Measurements from ENCODE around the gene SETD4. TPM values are rescaled to one million over a fixed set of nuclear protein-coding genes. Genes with fewer than 3 reads are reported as not detected.
"Not testable (repeated sequence)": the region's sequence is repeated elsewhere in the genome, so short reads cannot be mapped to it uniquely, and the experiment has no call there.

SETD4 gene
- total RNA-seq, 1 experiment from 2014 or later: 22.7 TPM

DNA sequence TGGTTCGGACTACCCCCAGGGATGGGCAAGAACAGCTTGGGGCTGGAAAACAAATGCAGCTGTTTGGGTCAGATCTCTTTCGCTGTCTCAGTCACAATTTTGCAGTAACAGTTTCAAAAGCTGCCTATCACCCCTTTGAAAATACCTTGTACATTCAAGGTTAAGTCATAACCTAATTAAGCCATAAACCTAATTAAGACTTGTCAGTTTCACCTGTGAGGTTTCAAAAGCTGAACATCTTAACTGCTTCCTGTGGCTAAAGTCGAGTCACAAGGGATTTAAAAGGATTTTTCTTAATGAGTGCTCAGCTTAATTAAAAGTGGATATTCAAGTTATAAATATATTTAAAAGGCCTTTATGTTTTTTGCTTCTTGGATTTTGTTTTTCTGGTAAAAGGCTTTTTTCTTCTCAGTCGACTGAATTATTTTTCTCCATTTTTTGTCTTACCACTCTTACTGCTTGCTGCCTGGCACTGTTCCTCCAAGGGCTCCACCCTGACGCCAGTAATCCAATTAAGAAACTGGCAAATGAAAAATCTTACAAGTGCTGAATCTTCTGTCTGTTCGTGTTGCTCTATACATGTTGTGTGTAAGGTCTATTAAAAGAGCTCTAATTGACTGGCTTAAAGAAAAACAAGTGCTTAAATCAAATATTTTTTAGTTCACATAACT is 40.8 kb upstream of the SETD4 start:
- DNase-seq (ENCODE audit: low read depth, low spot score) (no peak), ATAC-seq (no peak)
- Histone ChIP-seq H4K20me1 (ENCODE audit: insufficient read depth) (no peaks in the 10 kb centered on the region), H3K27me3 (ENCODE audit: insufficient read depth, low read length) (no peaks in the 10 kb centered on the region), H3K27ac (ENCODE audit: low read depth, low read length) (no peak overlapping the region), H2AFZ (ENCODE audit: low read depth, low read length, poor library complexity, severe bottlenecking) (no peak overlapping the region), H3K4me3 (replicated peaks in 1 of 2; ENCODE audit: low read depth in 1 of 2, low read length in 2 of 2) (no peak overlapping the region), H3K36me3 (ENCODE audit: control insufficient read depth in 1 of 2, insufficient read depth in 2 of 2, low read length in 2 of 2) (no peaks in the 10 kb centered on the region), H3K9me3 (ENCODE audit: control insufficient read depth in 1 of 2, insufficient read depth in 1 of 2, low read depth in 1 of 2, low read length in 2 of 2) (no peaks in the 10 kb centered on the region), H3K4me1 (ENCODE audit: control insufficient read depth in 1 of 2, insufficient read depth in 2 of 2, low read length in 2 of 2) (peaks cover 0 to 13% of the 10 kb centered on the region in 2 experiments; a peak in 2 of 4 replicates), H3K9me2 (ENCODE audit: insufficient read depth) (no peaks in the 10 kb centered on the region), H3K9ac (ENCODE audit: low read length) (no peak overlapping the region), H3K4me2 (ENCODE audit: low read length) (no peak overlapping the region), H3K79me2 (ENCODE audit: insufficient read depth, low read length) (no peaks in the 10 kb centered on the region)
- CTCF ChIA-PET: interaction anchor here (1.2 to 3.4 kb wide), 2 partner anchors 12 to 25 kb away, joined by 3 to 14 read pairs; no protein-coding TSS in a partner anchor
- no peak for TF ChIP-seq CEBPB (IDR thresholded peaks at IDR 0.05; ENCODE audit: low read depth)
- intact Hi-C loops (cut with micrococcal nuclease): no loop called here
- RAD21 ChIA-PET (ENCODE audit: low non-redundant PET in 1 of 2, low total read pairs in 2 of 2, uncharacterized antibody in 2 of 2, unreplicated experiment in 2 of 2): no interaction called here
- no TSS peak for BruUV-seq (replicated peaks)
- POLR2A ChIA-PET: no interaction called here

DNA sequence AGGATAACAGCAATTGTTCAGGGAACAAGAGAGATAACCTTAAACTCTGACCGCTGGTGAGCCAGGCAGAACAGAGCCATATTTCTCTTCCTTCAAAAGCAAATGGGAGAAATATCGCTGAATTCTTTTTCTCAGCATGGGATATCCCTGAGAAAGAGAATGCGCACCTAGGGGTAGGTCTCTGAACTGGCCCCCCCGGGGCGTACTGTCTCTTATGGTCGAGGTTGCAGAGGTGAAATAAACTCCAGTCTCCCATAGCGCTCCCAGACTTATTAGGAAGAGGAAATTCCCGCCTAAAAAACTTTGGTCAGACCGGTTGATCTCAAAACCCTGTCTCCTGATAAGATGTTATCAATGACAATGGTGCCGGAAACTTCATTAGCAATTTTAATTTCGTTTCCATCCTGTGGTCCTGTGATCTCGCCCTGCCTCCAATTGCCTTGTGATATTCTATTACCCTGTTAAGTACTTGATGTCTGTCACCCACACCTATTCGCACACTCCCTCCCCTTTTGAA is 39.4 kb upstream of the SETD4 start:
- DNase-seq (ENCODE audit: low read depth, low spot score); H4K20me1 ChIP-seq (ENCODE audit: insufficient read depth); ATAC-seq; H3K4me2 ChIP-seq (ENCODE audit: low read length); intact Hi-C loops (cut with micrococcal nuclease); H3K79me2 ChIP-seq (ENCODE audit: insufficient read depth, low read length); H3K9me2 ChIP-seq (ENCODE audit: insufficient read depth); H3K9me3 ChIP-seq (ENCODE audit: control insufficient read depth in 1 of 2, insufficient read depth in 1 of 2, low read depth in 1 of 2, low read length in 2 of 2); H3K9ac ChIP-seq (ENCODE audit: low read length); H3K36me3 ChIP-seq (ENCODE audit: control insufficient read depth in 1 of 2, insufficient read depth in 2 of 2, low read length in 2 of 2); RAD21 ChIA-PET (ENCODE audit: low non-redundant PET in 1 of 2, low total read pairs in 2 of 2, uncharacterized antibody in 2 of 2, unreplicated experiment in 2 of 2); H2AFZ ChIP-seq (ENCODE audit: low read depth, low read length, poor library complexity, severe bottlenecking); H3K4me3 ChIP-seq (replicated peaks in 1 of 2; ENCODE audit: low read depth in 1 of 2, low read length in 2 of 2); CTCF ChIA-PET; H3K27ac ChIP-seq (ENCODE audit: low read depth, low read length); H3K27me3 ChIP-seq (ENCODE audit: insufficient read depth, low read length); BruUV-seq (replicated peaks); POLR2A ChIA-PET: not testable (repeated sequence)
- peaks cover 0 to 13% of the 10 kb centered on the region in 2 experiments; a peak in 2 of 4 replicates for H3K4me1 ChIP-seq (ENCODE audit: control insufficient read depth in 1 of 2, insufficient read depth in 2 of 2, low read length in 2 of 2)

DNA sequence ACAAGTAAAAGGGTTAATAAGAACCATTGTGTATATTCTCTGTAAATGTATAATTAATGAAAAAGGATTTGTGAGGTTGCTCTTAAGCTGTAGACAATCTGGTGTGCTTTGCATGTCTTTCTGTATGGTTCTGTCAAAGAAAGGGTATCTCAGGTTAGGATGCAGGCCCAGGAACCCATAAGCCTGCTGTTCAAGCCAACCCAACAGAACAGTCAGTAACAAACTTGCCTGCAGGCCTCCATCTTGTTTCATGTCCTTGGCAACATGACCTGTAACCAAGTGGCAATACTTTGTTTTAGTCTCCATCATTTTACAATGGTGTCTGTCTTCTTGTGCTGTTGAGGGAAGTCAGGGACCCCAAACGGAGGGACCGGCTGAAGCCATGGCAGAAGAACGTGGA is 38.7 kb upstream of the SETD4 start:
- ATAC-seq (no peak), DNase-seq (ENCODE audit: low read depth, low spot score) (no peak)
- no peaks in the 10 kb centered on the region for H3K36me3 ChIP-seq (ENCODE audit: control insufficient read depth in 1 of 2, insufficient read depth in 2 of 2, low read length in 2 of 2)
- no peaks in the 10 kb centered on the region for H3K27me3 ChIP-seq (ENCODE audit: insufficient read depth, low read length)
- H3K4me1 ChIP-seq (ENCODE audit: control insufficient read depth in 1 of 2, insufficient read depth in 2 of 2, low read length in 2 of 2): peaks cover 0 to 7% of the 10 kb centered on the region in 2 experiments; a peak in 2 of 4 replicates
- CTCF ChIA-PET: no interaction called here
- no peak overlapping the region for H3K27ac ChIP-seq (ENCODE audit: low read depth, low read length)
- RAD21 ChIA-PET (ENCODE audit: low non-redundant PET in 1 of 2, low total read pairs in 2 of 2, uncharacterized antibody in 2 of 2, unreplicated experiment in 2 of 2): no interaction called here
- peaks cover 2 to 3% of the 10 kb centered on the region in 2 experiments; a peak in 2 of 4 replicates for H3K9me3 ChIP-seq (ENCODE audit: control insufficient read depth in 1 of 2, insufficient read depth in 1 of 2, low read depth in 1 of 2, low read length in 2 of 2)
- intact Hi-C loops (cut with micrococcal nuclease): no loop called here
- POLR2A ChIA-PET: no interaction called here
- H3K9ac ChIP-seq (ENCODE audit: low read length): no peak overlapping the region
- BruUV-seq (replicated peaks): no TSS peak
- no peaks in the 10 kb centered on the region for H3K79me2 ChIP-seq (ENCODE audit: insufficient read depth, low read length)
- H4K20me1 ChIP-seq (ENCODE audit: insufficient read depth): no peaks in the 10 kb centered on the region
- no peaks in the 10 kb centered on the region for H3K9me2 ChIP-seq (ENCODE audit: insufficient read depth)
- H2AFZ ChIP-seq (ENCODE audit: low read depth, low read length, poor library complexity, severe bottlenecking): no peak overlapping the region
- H3K4me3 ChIP-seq (replicated peaks in 1 of 2; ENCODE audit: low read depth in 1 of 2, low read length in 2 of 2): no peak overlapping the region
- TF ChIP-seq SRF (IDR thresholded peaks at IDR 0.05; ENCODE audit: low read depth) (no peak), POLR2AphosphoS5 (IDR thresholded peaks at IDR 0.05; ENCODE audit: low read depth, low read length) (no peak), CBX3 (IDR thresholded peaks at IDR 0.05; ENCODE audit: low read depth) (no peak), JUND (IDR thresholded peaks at IDR 0.05) (no peak), EGR1 (IDR thresholded peaks at IDR 0.05; ENCODE audit: low read depth) (no peak), FOSL1 (IDR thresholded peaks at IDR 0.05; ENCODE audit: low read depth) (no peak), ZFX (IDR thresholded peaks at IDR 0.05) (no peak), YY1 (IDR thresholded peaks at IDR 0.05; ENCODE audit: extremely low read depth, insufficient replicate concordance, low read depth, low read length) (no peak), ZNF274 (IDR thresholded peaks at IDR 0.05; ENCODE audit: low read depth, low read length) (no peak)
- TF ChIP-seq, protein P1, sequence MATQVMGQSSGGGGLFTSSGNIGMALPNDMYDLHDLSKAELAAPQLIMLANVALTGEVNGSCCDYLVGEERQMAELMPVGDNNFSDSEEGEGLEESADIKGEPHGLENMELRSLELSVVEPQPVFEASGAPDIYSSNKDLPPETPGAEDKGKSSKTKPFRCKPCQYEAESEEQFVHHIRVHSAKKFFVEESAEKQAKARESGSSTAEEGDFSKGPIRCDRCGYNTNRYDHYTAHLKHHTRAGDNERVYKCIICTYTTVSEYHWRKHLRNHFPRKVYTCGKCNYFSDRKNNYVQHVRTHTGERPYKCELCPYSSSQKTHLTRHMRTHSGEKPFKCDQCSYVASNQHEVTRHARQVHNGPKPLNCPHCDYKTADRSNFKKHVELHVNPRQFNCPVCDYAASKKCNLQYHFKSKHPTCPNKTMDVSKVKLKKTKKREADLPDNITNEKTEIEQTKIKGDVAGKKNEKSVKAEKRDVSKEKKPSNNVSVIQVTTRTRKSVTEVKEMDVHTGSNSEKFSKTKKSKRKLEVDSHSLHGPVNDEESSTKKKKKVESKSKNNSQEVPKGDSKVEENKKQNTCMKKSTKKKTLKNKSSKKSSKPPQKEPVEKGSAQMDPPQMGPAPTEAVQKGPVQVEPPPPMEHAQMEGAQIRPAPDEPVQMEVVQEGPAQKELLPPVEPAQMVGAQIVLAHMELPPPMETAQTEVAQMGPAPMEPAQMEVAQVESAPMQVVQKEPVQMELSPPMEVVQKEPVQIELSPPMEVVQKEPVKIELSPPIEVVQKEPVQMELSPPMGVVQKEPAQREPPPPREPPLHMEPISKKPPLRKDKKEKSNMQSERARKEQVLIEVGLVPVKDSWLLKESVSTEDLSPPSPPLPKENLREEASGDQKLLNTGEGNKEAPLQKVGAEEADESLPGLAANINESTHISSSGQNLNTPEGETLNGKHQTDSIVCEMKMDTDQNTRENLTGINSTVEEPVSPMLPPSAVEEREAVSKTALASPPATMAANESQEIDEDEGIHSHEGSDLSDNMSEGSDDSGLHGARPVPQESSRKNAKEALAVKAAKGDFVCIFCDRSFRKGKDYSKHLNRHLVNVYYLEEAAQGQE (IDR thresholded peaks at IDR 0.05; ENCODE audit: low read depth): no peak
- no peak overlapping the region for H3K4me2 ChIP-seq (ENCODE audit: low read length)
